Endometrial microvascular endothelial cells (primary cell): ENCODE measurements around the gene OR6Q1. TPM values are rescaled to one million over a fixed set of nuclear protein-coding genes. Genes with fewer than 3 reads are reported as not detected.
"Not testable (repeated sequence)": the region's sequence is repeated elsewhere in the genome, so short reads cannot be mapped to it uniquely, and the experiment has no call there.

Source experiments
- in situ Hi-C: cut with HindIII; loops from 2 replicates; pipeline ENCODE4 v1.10.0; 2017; ENCODE audit warnings: low sequenced_read_pairs, low pct_unique_long_range_greater_than_20kb; ENCODE audit errors: inconsistent ontology term
- total RNA-seq: library from RNA; depleted of rRNA; stranded (reverse); fragments of >200 nt; gene quantifications from one replicate; pipeline ENCODE4 v1.2.3, GENCODE V29; 2015; ENCODE audit errors: inconsistent ontology term

Gene OR6Q1
- total RNA-seq = not detected

- in situ Hi-C loops = no loop called here
Observed at GRCh38 chr11:58030653-58031052, at the start of gene OR6Q1. OR6Q1 (plus strand) TSS chr11:58030953; CDS start chr11:58030953, 0 bp downstream.

DNA sequence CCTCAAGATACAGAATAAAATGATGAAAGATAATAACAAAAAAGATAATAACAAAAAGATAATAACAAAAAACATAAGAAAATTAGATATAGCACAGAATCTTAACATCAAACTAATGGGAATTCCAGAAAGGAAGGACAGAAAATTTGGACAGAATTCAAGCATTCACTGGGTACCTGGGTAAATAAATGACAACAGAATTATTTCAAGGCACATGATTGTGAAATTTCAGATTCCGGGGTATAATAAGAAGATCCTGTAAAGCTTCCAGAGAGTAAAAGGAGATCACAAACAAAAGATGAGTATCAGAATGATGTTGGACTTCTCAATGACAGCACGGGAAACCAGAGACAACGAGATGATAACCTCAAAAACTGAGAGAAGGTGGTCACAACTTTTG is 49.2 kb upstream of the OR6Q1 start:
- in situ Hi-C loops = no loop called here

DNA sequence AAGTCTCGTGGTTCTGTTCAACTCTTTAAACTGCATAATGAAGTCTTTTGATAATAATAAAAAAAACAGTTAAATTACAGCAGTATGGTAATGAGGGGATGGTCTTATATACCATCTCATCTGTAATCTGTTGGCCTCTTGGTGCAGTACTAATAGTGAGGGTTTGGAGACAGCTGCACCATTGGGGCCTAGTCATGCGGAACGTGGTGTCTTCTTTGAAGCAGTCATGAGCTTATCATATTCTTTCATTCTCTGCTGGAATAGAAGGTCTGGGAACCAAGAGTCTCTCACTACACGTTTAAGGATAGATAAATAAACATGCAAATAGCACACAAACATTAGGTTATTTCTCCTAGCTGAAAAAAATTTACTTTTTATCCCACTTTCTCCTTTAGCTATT is 48.0 kb upstream of the OR6Q1 start:
- in situ Hi-C loops = no loop called here

GRCh38 chr11:57983191-57983590 is 47.6 kb upstream of the OR6Q1 start:
- in situ Hi-C loops = no loop called here

DNA sequence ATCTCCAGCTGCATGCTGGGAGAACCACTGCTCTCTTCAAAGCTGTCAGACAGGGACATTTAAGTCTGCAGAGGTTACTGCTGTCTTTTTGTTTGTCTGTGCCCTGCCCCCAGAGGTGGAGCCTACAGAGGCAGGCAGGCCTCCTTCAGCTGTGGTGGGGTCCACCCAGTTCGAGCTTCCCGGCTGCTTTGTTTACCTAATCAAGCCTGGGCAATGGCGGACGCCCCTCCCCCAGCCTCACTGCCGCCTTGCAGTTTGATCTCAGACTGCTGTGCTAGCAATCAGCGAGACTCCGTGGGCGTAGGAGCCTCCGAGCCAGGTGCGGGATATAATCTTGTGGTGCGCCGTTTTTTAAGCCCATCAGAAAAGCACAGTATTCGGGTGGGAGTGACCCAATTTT is 31.2 kb upstream of the OR6Q1 start:
- in situ Hi-C loops = not testable (repeated sequence)

- in situ Hi-C loops = not testable (repeated sequence)
Observed at GRCh38 chr11:58000021-58000420, 30.7 kb upstream of the OR6Q1 start.

DNA sequence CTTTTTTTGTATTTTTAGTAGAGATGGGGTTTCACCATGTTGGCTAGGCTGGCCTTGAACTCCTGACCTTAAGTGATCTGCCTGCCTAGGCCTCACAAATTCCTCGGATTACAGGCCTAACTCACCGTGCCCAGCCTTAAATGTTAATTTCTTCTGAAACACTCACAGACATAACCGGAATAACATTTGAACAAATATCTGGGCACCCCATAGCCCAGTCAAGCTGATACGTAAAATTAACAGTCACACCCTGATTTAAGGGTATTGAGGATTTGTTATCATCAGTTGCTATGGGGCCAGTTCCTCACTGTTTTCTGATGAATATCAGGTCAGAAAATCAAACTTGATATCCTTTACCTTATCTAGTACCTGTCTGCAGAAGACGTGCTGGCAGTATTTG is 30.1 kb upstream of the OR6Q1 start:
- in situ Hi-C loops = no loop called here

DNA sequence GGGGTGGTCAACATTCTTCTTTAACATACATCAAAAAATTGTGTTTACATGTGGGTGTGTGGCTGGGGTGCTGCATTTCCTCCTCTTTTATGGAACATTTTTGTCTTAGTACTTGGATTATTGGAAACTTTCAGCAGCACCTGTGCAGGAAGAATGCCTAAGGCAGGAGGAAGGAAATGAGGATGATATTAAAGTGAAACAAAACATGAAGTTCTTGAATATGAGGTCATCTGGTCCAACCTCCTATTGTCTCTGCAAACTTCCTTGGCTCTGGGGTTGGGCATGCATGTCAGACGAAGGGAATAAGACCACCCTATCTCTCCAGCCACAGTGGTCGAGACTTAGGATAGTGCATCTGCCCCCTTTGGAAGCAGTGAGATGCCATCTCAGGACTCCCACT is 27.7 kb upstream of the OR6Q1 start:
- in situ Hi-C loops = no loop called here

GRCh38 chr11:58003591-58003990 is 27.2 kb upstream of the OR6Q1 start:
- in situ Hi-C loops = no loop called here

GRCh38 chr11:58004664-58005063 is 26.1 kb upstream of the OR6Q1 start:
- in situ Hi-C loops = no loop called here

DNA sequence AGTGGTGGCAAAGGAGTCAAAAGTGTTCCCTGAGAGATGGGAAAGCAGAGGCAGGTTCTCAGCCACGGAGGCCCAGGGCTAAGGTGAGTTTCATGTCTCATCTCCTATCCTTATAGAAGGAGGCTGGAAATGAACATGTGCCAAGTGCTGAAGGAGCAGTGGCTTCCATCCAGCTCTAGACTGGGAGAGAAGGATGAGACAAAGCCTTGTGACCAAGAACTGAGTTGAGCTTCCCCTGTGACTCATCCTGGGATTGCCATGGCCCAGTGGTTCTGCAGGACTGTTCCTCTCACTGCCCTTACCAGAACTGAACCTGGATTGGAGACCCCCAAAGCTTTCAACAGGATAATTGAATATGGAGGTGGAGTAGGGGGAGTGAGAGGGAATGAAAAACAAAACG is 23.8 kb upstream of the OR6Q1 start:
- in situ Hi-C loops = no loop called here

GRCh38 chr11:58011771-58012170 is 19.0 kb upstream of the OR6Q1 start:
- in situ Hi-C loops = no loop called here

DNA sequence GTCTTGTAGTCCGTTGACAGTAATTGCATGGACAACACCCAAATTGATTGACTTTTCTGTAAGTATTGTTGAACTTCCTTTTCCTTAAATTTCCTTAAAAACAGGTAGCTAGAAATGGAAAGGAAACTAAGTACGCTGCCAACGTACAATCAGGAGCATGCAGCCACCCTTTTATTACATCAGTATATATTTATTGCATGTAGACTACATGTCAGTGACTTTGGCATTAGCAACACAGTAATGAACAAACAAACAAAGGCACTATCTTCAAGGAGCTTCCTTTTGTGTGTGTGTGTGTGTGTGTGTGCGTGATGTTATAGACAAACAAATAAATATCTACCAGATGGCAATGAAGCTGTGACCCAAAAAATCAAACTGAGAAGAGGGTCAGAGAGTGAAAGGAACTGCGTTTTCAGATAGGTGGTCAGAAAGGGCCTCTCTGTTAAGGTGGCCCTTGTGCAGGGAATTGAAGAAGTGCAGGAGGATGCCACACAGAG is 7.3 kb upstream of the OR6Q1 start, which contains the start of gene OR9Q1:
TSS of gene OR9Q1 (plus strand) at position 447 of the 497 bp plus-strand sequence. CDS start 155,564 bp downstream, outside the sequence.
- in situ Hi-C loops = no loop called here

GRCh38 chr11:58024601-58025091 is 6.1 kb upstream of the OR6Q1 start:
- in situ Hi-C loops = no loop called here

GRCh38 chr11:58027341-58027740 is 3.4 kb upstream of the OR6Q1 start:
- in situ Hi-C loops = no loop called here

- in situ Hi-C loops = no loop called here
Observed at GRCh38 chr11:58028687-58029411, 1.9 kb upstream of the OR6Q1 start.

DNA sequence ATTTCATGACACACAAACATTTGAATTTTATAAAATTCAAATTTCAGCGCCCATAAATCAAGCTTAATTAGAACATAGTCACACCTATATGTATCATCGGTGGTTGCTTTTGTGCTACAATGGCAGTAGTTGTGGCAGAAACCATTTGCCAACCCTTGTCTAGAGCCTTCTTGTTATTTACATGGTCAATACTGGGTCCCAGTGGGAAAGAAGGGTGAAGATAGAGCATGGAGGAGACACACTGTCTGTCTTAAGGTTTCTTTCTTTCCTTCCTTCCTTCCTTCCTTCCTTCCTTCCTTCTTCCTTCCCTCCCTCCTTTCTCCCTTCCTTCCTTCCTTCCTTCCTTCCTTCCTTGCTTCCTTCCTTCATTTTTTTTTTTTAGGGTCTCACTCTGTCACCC is 3.7 kb downstream of the OR6Q1 start:
- in situ Hi-C loops = no loop called here

DNA sequence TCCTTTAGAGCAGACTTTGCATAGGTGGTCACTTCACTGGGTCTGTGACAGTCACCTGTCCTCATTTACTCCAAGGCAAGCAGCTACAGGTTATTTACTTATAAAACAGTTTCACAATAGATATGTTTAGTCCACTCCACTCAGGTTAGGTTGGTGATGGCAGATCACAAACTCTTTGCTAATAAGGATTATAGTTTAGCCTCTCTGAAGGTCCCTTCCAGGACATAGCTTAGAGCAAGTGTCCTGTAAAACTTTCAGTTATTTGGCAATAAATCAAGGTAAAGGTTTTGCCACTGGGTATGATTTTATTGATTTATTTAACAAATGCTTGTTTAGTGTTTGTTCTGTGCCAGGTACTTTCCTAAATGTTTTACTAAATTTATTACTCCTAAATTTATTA is 8.8 kb downstream of the OR6Q1 start:
- in situ Hi-C loops = no loop called here

- in situ Hi-C loops = no loop called here
Observed at GRCh38 chr11:58043379-58043778, 12.6 kb downstream of the OR6Q1 start.

- in situ Hi-C loops = no loop called here
Observed at GRCh38 chr11:58046231-58046630, 15.5 kb downstream of the OR6Q1 start.

GRCh38 chr11:58047818-58048217 is 17.1 kb downstream of the OR6Q1 start:
- in situ Hi-C loops = no loop called here
